K562 (cell line): Measurements from ENCODE around the gene ZCCHC14. TPM values are rescaled to one million over a fixed set of nuclear protein-coding genes. Genes with fewer than 3 reads are reported as not detected.

Experiments
- ATAC-seq: fragments of 200-7000 bp; cut with Tn5 transposase; 3 replicates; pipeline ENCODE4 v1.9.1; 2020; ENCODE audit warnings: moderate library complexity
- BruUV-seq: library from RNA; stranded (reverse); fragments of 400-500 nt; replicated peaks from 2 replicates; lab custom pipeline; 2021; lab: Mats Ljungman, UMichigan
- CTCF ChIA-PET: fragments of 300-600 bp; formaldehyde crosslinking; extraction: SDS; loops from one replicate; lab custom pipeline; 2021; ENCODE audit warnings: low intra/inter-chr PET ratio; lab: Yijun Ruan, JAX
- POLR2A ChIA-PET: fragments of 300-600, 350-650 bp; sonication (Branson Sonifier 250); formaldehyde crosslinking; extraction: SDS; loops from one replicate; lab custom pipeline; 2021; ENCODE audit warnings: antibody characterized with exemption, inconsistent platforms; lab: Yijun Ruan, JAX
- DNase-seq, 4 experiments: peaks; one replicate each; pipeline versions ENCODE4 v3.0.0 to v3.0.0-alpha.2; 2011 to 2018; ENCODE audit warnings: low spot score in 3 of 4, mixed read lengths in 3 of 4; ENCODE audit errors: extremely low read depth in 1 of 4
- FAIRE-seq: peaks from 2 replicates; lab custom pipeline; 2011; peaks lifted over from hg19 to GRCh38; lab: Jason Lieb, UNC
- H2AFZ ChIP-seq: 2 replicates; pipeline ENCODE4 v1.6.0; 2011; ENCODE audit warnings: low read depth, low read length, control low read depth, inconsistent platforms
- H3K27ac ChIP-seq: fragments of 200-600 bp; 3 replicates; pipeline ENCODE4 v1.8.0; 2011; ENCODE audit warnings: low read depth, mild to moderate bottlenecking, control low read depth, inconsistent platforms, low read length, moderate library complexity, mixed read lengths; ENCODE audit errors: extremely low read depth
- H3K27me3 ChIP-seq, 2 experiments: fragments of 300-600 bp in 1 of 2; 2 replicates in 1 of 2; 3 replicates in 1 of 2; pipeline versions ENCODE4 v1.6.0 to v1.8.0; 2011; ENCODE audit warnings: inconsistent platforms in 2 of 2, low read length in 2 of 2, mild to moderate bottlenecking in 1 of 2, mixed read lengths in 1 of 2, moderate library complexity in 1 of 2; ENCODE audit not compliant: control insufficient read depth in 2 of 2, insufficient read depth in 2 of 2
- H3K36me3 ChIP-seq: fragments of 300-600 bp; 3 replicates; pipeline ENCODE4 v1.8.0; 2011; ENCODE audit warnings: mild to moderate bottlenecking, low read length, inconsistent platforms; ENCODE audit not compliant: control insufficient read depth, insufficient read depth
- H3K4me1 ChIP-seq, 2 experiments: fragments of 200-600 bp in 1 of 2; replicated peaks in 1 of 2; 2 replicates in 1 of 2; 3 replicates in 1 of 2; pipeline versions ENCODE4 v1.5.1 to v1.8.0; 2011; ENCODE audit warnings: inconsistent platforms in 2 of 2, low read length in 2 of 2, mild to moderate bottlenecking in 1 of 2, mixed read lengths in 1 of 2, moderate library complexity in 1 of 2; ENCODE audit not compliant: control insufficient read depth in 2 of 2, insufficient read depth in 2 of 2
- H3K4me2 ChIP-seq: 2 replicates; pipeline ENCODE4 v1.6.1; 2011; ENCODE audit warnings: low read length, control low read depth, inconsistent platforms, mixed read lengths; ENCODE audit not compliant: insufficient read depth
- H3K4me3 ChIP-seq: fragments of 200-600 bp; sonication (generic), shearing (Covaris generic); 2 replicates; pipeline ENCODE4 v1.5.1; 2016; ENCODE audit warnings: control low read depth, inconsistent platforms
- H3K79me2 ChIP-seq: fragments of 200-600 bp; 3 replicates; pipeline ENCODE4 v1.8.0; 2011; ENCODE audit warnings: low read length, inconsistent platforms; ENCODE audit not compliant: control insufficient read depth, insufficient read depth
- H3K9ac ChIP-seq, 2 experiments: 2 replicates each; pipeline versions ENCODE4 v1.6.0 to v1.6.1; 2011; ENCODE audit warnings: low read depth in 2 of 2, low read length in 2 of 2, control low read depth in 1 of 2, inconsistent platforms in 1 of 2, mild to moderate bottlenecking in 1 of 2, mixed read lengths in 1 of 2; ENCODE audit not compliant: insufficient read depth in 1 of 2
- H3K9me1 ChIP-seq: one replicate; pipeline ENCODE4 v1.6.0; 2011; ENCODE audit warnings: inconsistent platforms, mild to moderate bottlenecking, low read length, moderate library complexity; ENCODE audit not compliant: control insufficient read depth, insufficient read depth
- H3K9me3 ChIP-seq: replicated peaks from 2 replicates; pipeline ENCODE4 v1.5.1; 2011; ENCODE audit warnings: low read depth, low read length, inconsistent platforms; ENCODE audit not compliant: control insufficient read depth, insufficient read depth
- H4K20me1 ChIP-seq: replicated peaks from 2 replicates; pipeline ENCODE4 v1.6.1; 2011; ENCODE audit warnings: low read length, inconsistent platforms, mixed read lengths; ENCODE audit not compliant: control insufficient read depth, insufficient read depth
- CC2D1A ChIP-seq: fragments of 450-650 bp; IDR thresholded peaks from 2 replicates; pipeline ENCODE4 v1.6.1; 2017; ENCODE audit warnings: mild to moderate bottlenecking
- EWSR1 ChIP-seq: fragments of 450-650 bp; IDR thresholded peaks from 2 replicates; pipeline ENCODE4 v1.6.1; 2018; ENCODE audit warnings: borderline replicate concordance, mild to moderate bottlenecking, low read depth, moderate library complexity; ENCODE audit not compliant: partially characterized antibody
- IFI16 ChIP-seq: fragments of 250-450 bp; sonication (Bioruptor Pico); IDR thresholded peaks from 2 replicates; pipeline ENCODE4 v2.1.2; 2022; ENCODE audit warnings: mild to moderate bottlenecking, inconsistent platforms
- NR2C2 ChIP-seq, 2 experiments: fragments of 200-800 bp in 1 of 2; sonication (Bioruptor generic) in 1 of 2; sonication (generic) in 1 of 2; formaldehyde crosslinking in 1 of 2; IDR thresholded peaks; 2 replicates each; pipeline versions ENCODE4 v1.6.1 to v1.8.0; 2016 to 2022; ENCODE audit warnings: mild to moderate bottlenecking in 1 of 2, missing compliant biosample characterization in 1 of 2, missing genetic modification characterization in 1 of 2, missing genetic modification reagents in 1 of 2
- RBM14 ChIP-seq: fragments of 200-400 bp; formaldehyde crosslinking; IDR thresholded peaks from 2 replicates; pipeline ENCODE4 v1.6.1; 2018; ENCODE audit warnings: low read depth, mild to moderate bottlenecking, low read length, moderate library complexity, borderline replicate concordance; ENCODE audit not compliant: insufficient read depth
- RBM22 ChIP-seq: fragments of 200-400 bp; formaldehyde crosslinking; IDR thresholded peaks from 2 replicates; pipeline ENCODE4 v1.6.1; 2018; ENCODE audit warnings: low read length, low read depth; ENCODE audit not compliant: poor library complexity, severe bottlenecking
- SETDB1 ChIP-seq: IDR thresholded peaks from one replicate; pipeline ENCODE4 v1.6.1; 2012; ENCODE audit warnings: low read length, control low read depth, inconsistent platforms
- THRAP3 ChIP-seq: fragments of 450-650 bp; IDR thresholded peaks from 2 replicates; pipeline ENCODE4 v1.6.1; 2016; ENCODE audit warnings: mild to moderate bottlenecking, inconsistent platforms, borderline replicate concordance
- U2AF1 ChIP-seq: fragments of 200-400 bp; formaldehyde crosslinking; optimal IDR thresholded peaks from 2 replicates; pipeline ENCODE3; 2017; ENCODE audit warnings: mild to moderate bottlenecking, low read depth, low read length, moderate library complexity
- ZKSCAN1 ChIP-seq: fragments of 150-350 bp; IDR thresholded peaks from 2 replicates; pipeline ENCODE4 v1.6.1; 2016; ENCODE audit warnings: low read depth, low read length
- ZNF121 ChIP-seq: sonication (generic); formaldehyde crosslinking; conservative IDR thresholded peaks from 2 replicates; pipeline ENCODE4 v1.8.0; 2022; ENCODE audit warnings: missing genetic modification reagents
- ZNF133 ChIP-seq: fragments of 250-450 bp; sonication (Bioruptor Pico); IDR thresholded peaks from 2 replicates; pipeline ENCODE4 v1.4.0; 2020; ENCODE audit warnings: mild to moderate bottlenecking
- ZNF165 ChIP-seq: fragments of 250-450 bp; sonication (Bioruptor Pico); IDR thresholded peaks from 2 replicates; pipeline ENCODE4 v1.4.0; 2020; ENCODE audit warnings: borderline replicate concordance
- ZNF354B ChIP-seq: fragments of 250-450 bp; sonication (Bioruptor Pico); IDR thresholded peaks from 2 replicates; pipeline ENCODE4 v1.4.0; 2020
- WGBS: fragments of 100-300 bp; shearing (Covaris generic); methylation state at CpG from one replicate; pipeline ENCODE4 v1.1.6; 2016; ENCODE audit warnings: low coverage, mixed read lengths; ENCODE audit not compliant: insufficient coverage; ENCODE audit errors: missing lambda C conversion rate; 5-methylcytosine and 5-hydroxymethylcytosine counted together
- in situ Hi-C: fragments of 300-500 bp; cut with MboI; formaldehyde crosslinking; loops from 4 replicates; pipeline ENCODE4 v1.15.0; 2018; ENCODE audit warnings: inconsistent platforms, mixed read lengths
- intact Hi-C: fragments of 100-400 bp; cut with micrococcal nuclease; formaldehyde crosslinking; loops from 2 replicates; pipeline ENCODE4 v1.14.2; 2022
- polyA plus RNA-seq, 8 experiments: library from polyadenylated mRNA; depleted of rRNA in 4 of 8; stranded (reverse) in 5 of 8; unstranded in 3 of 8; fragments of >200 nt; fragmentation: Nextera tagmentation in 2 of 8; fragmentation: Illumina TruSeq in 1 of 8; extraction: Ambion mirVana in 2 of 8; extraction: Trizol in 1 of 8; gene quantifications; 2 replicates each; pipeline versions ENCODE4 v1.2.1 to v1.2.3, GENCODE V29; 2011 to 2014; ENCODE audit warnings: inconsistent platforms in 1 of 8, missing spikeins in 1 of 8
- total RNA-seq, 7 experiments: library from RNA; depleted of rRNA in 6 of 7; stranded (reverse); fragments of >200 nt in 6 of 7; fragmentation: Illumina TruSeq in 2 of 7; extraction: Trizol in 2 of 7; gene quantifications; 2 replicates each; pipeline versions ENCODE4 v1.2.1 to v1.2.3, GENCODE V29; 2011 to 2021; ENCODE audit warnings: low replicate concordance in 1 of 7

Gene ZCCHC14
- total and polyA plus RNA-seq, 9 of the 15 experiments (the other 6 are each of a cell fraction or from before 2014, with no cell fraction given), result 1.5 to 12.4 (median 2.9) TPM

GRCh38 chr16:87412996-87413421 is 79.8 kb downstream of the ZCCHC14 start:
- 90% methylated on average over 22 of the region's 27 CpGs for WGBS
- in situ Hi-C loops, result no loop called here

GRCh38 chr16:87412371-87412995 is 80.3 kb downstream of the ZCCHC14 start:
- intact Hi-C loops, result loop anchor here (10.0 kb wide), 1 partner anchor 152 kb away; no protein-coding TSS in a partner anchor
- no peaks in the 10 kb centered on the region for H3K79me2 ChIP-seq
- H3K27me3 ChIP-seq, result no peaks in the 10 kb centered on the region; a peak in 1 of 5 replicates
- H3K36me3 ChIP-seq, result peaks cover 56% of the 10 kb centered on the region; the same call in 2 of the 3 replicates
- no peak for ATAC-seq
- in situ Hi-C loops, result no loop called here
- no peak overlapping the region for H3K4me3 ChIP-seq
- 0 out of 2 replicates have a peak, but pooled peaks cover under 1% of the 10 kb centered on the region for H4K20me1 ChIP-seq
- peaks cover 0 to 7% of the 10 kb centered on the region in 2 experiments; a peak in 1 of 5 replicates for H3K4me1 ChIP-seq
- no peaks in the 10 kb centered on the region for H3K9me1 ChIP-seq
- no peak for DNase-seq
- H3K27ac ChIP-seq, result no peak overlapping the region
- POLR2A ChIA-PET, result interaction anchor here (0.5 to 1.9 kb wide), 5 partner anchors 11 to 112 kb away, joined by 3 to 9 read pairs (median 3); no protein-coding TSS in a partner anchor
- H3K9ac ChIP-seq, result no peak overlapping the region
- H2AFZ ChIP-seq, result no peak overlapping the region
- FAIRE-seq, result no peak
- BruUV-seq, result no TSS peak
- CTCF ChIA-PET, result no interaction called here
- no peak overlapping the region for H3K4me2 ChIP-seq
- no peaks in the 10 kb centered on the region for H3K9me3 ChIP-seq
- 83% methylated on average over 23 of the region's 31 CpGs for WGBS
- TF ChIP-seq RBM14 (no peak), ZKSCAN1 (no peak), CC2D1A (no peak), ZNF354B (CRISPR knock-in tag) (no peak), ZNF165 (CRISPR knock-in tag) (no peak), ZNF121 (CRISPR knock-in tag) (no peak), THRAP3 (no peak), U2AF1 (no peak), SETDB1 (no peak), NR2C2 (CRISPR knock-in tag; IDR thresholded peaks at IDR 0.05) (no peak), NR2C2 (tag; IDR thresholded peaks at IDR 0.05) (no peak), ZNF133 (CRISPR knock-in tag) (no peak), IFI16 (CRISPR knock-in tag) (no peak)

More at GRCh38 chr16:87412996-87413421, 79.8 kb downstream of the ZCCHC14 start:
- ChIA-PET CTCF (no interaction called here), POLR2A (interaction anchor here (0.5 to 1.9 kb wide), 4 partner anchors 12 to 111 kb away, joined by 3 to 9 read pairs (median 4); no protein-coding TSS in a partner anchor)
- H3K4me3 ChIP-seq, result no peak overlapping the region
- no peak overlapping the region for H3K9ac ChIP-seq
- TF ChIP-seq RBM22 (peak; percentile 10), EWSR1 (no peak)
- H3K4me2 ChIP-seq, result no peak overlapping the region
- BruUV-seq, result no TSS peak
- H3K4me1 ChIP-seq, result peaks cover 0 to 9% of the 10 kb centered on the region in 2 experiments; a peak in 1 of 5 replicates
- no peak overlapping the region for H2AFZ ChIP-seq
- H3K79me2 ChIP-seq, result no peaks in the 10 kb centered on the region
- DNase-seq (no peak), ATAC-seq (no peak), FAIRE-seq (no peak)
- no peaks in the 10 kb centered on the region; a peak in 1 of 5 replicates for H3K27me3 ChIP-seq
- H4K20me1 ChIP-seq, result 0 out of 2 replicates have a peak, but pooled peaks cover 4% of the 10 kb centered on the region
- H3K9me1 ChIP-seq, result no peaks in the 10 kb centered on the region
- no peaks in the 10 kb centered on the region for H3K9me3 ChIP-seq
- peaks cover 56% of the 10 kb centered on the region; the same call in 2 of the 3 replicates for H3K36me3 ChIP-seq
- no peak overlapping the region for H3K27ac ChIP-seq
- intact Hi-C loops, result loop anchor here (10.0 kb wide), 1 partner anchor 152 kb away; no protein-coding TSS in a partner anchor
